Measurements from ENCODE around the gene OR2AG2. TPM values are rescaled to one million over a fixed set of nuclear protein-coding genes. Genes with fewer than 3 reads are reported as not detected.
A peak's percentile ranks its signal among the peaks of the same experiment; 100 is the strongest.

Gene OR2AG2
- total RNA-seq, 3 donors from 2014 or later (not counting 1 experiment from before 2014, with no cell fraction given): not detected

DNA sequence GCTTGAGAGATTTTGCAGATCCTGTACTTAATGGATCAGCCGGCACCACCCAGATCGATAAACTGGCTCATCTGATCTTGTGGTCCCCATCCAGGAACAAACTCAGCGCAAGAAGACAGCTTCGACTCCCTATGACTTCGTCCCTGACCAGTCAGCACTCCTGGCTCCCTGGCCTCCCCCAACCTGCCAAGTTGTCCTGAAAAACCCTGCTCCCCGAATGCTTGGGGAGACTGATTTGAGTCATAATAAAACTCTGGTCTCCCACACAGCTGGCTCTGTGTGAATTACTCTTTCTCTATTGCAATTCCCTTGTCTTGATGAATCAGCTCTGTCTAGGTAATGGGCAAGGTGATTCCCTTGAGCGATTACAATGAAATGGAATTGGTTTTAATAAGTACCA, 29.5 kb downstream of the OR2AG2 start:
- Histone ChIP-seq H3K9me3 (ENCODE audit: control insufficient read depth, insufficient read depth, low read length) (no peaks in the 10 kb centered on the region), H3K4me1 (ENCODE audit: control insufficient read depth, insufficient read depth, low read length) (peaks cover 23% of the 10 kb centered on the region), H3K27ac (ENCODE audit: low read length) (peak overlapping the region; percentile 91), H3K27me3 (ENCODE audit: control insufficient read depth, insufficient read depth, low read length) (no peaks in the 10 kb centered on the region), H3K36me3 (ENCODE audit: control insufficient read depth, insufficient read depth, low read length) (peaks cover 17% of the 10 kb centered on the region), H3K4me3 (ENCODE audit: low read length) (peak overlapping the region; percentile 17)
- intact Hi-C loops (cut with micrococcal nuclease): loop anchor here (10.0 kb wide), 1 partner anchor 137 kb away; the partner anchor contains the start of genes ILK and RRP8
- Mint-ChIP-seq H3K9me3 (no peaks in the 10 kb centered on the region), H3K27me3 (ENCODE audit: low read depth in 2 of 2) (no peaks in the 10 kb centered on the region), H3K36me3 (no peaks in the 10 kb centered on the region), H3K4me1 (peaks cover 26 to 29% of the 10 kb centered on the region in 2 donors), H3K27ac (no peak overlapping the region), H3K4me3 (no peak overlapping the region)
- TF ChIP-seq, protein P1, sequence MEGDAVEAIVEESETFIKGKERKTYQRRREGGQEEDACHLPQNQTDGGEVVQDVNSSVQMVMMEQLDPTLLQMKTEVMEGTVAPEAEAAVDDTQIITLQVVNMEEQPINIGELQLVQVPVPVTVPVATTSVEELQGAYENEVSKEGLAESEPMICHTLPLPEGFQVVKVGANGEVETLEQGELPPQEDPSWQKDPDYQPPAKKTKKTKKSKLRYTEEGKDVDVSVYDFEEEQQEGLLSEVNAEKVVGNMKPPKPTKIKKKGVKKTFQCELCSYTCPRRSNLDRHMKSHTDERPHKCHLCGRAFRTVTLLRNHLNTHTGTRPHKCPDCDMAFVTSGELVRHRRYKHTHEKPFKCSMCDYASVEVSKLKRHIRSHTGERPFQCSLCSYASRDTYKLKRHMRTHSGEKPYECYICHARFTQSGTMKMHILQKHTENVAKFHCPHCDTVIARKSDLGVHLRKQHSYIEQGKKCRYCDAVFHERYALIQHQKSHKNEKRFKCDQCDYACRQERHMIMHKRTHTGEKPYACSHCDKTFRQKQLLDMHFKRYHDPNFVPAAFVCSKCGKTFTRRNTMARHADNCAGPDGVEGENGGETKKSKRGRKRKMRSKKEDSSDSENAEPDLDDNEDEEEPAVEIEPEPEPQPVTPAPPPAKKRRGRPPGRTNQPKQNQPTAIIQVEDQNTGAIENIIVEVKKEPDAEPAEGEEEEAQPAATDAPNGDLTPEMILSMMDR (IDR thresholded peaks at IDR 0.05): no peak
- no peak for DNase-seq
- no peak for ATAC-seq
- 68% methylated on average over 7 of the region's 7 CpGs for WGBS (ENCODE audit: insufficient coverage)

DNA sequence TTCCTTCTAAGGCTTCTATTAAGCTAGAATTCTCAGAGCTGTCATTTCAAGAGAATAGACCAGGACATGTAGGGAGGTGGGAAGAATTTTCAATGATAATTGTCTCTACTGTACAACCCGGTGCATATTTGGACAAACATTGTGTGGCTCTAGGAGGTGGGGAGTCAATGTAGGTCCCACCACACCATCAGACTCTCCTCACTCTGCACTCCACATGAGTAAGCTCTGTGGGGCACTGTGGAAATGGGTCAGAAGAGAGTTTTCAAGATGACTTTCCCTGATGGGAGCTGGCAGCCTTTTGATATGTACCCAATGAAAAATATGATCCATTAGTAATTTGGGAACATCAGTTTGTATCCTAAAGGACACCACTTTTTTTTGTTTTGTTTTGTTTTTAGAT, 33.2 kb downstream of the OR2AG2 start:
- WGBS (ENCODE audit: insufficient coverage): 80% methylated on average over 1 of the region's 1 CpG
- ATAC-seq: no peak
- H3K9me3 ChIP-seq (ENCODE audit: control insufficient read depth, insufficient read depth, low read length): no peaks in the 10 kb centered on the region
- no peaks in the 10 kb centered on the region for H3K27me3 ChIP-seq (ENCODE audit: control insufficient read depth, insufficient read depth, low read length)
- peak overlapping the region; percentile 28 for H3K27ac ChIP-seq (ENCODE audit: low read length)
- no peak overlapping the region for H3K4me3 Mint-ChIP-seq
- H3K4me1 ChIP-seq (ENCODE audit: control insufficient read depth, insufficient read depth, low read length): peaks cover 32% of the 10 kb centered on the region
- no peaks in the 10 kb centered on the region for H3K9me3 Mint-ChIP-seq
- TF ChIP-seq, protein P1 (IDR thresholded peaks at IDR 0.05): no peak
- no peaks in the 10 kb centered on the region for H3K27me3 Mint-ChIP-seq (ENCODE audit: low read depth in 2 of 2)
- H3K4me1 Mint-ChIP-seq: peaks cover 62 to 64% of the 10 kb centered on the region in 2 donors
- peaks cover 32% of the 10 kb centered on the region for H3K36me3 ChIP-seq (ENCODE audit: control insufficient read depth, insufficient read depth, low read length)
- no peak overlapping the region for H3K4me3 ChIP-seq (ENCODE audit: low read length)
- no peaks in the 10 kb centered on the region for H3K36me3 Mint-ChIP-seq
- peak overlapping the region; percentile 91 to 92 for H3K27ac Mint-ChIP-seq
- no peak for DNase-seq
- intact Hi-C loops (cut with micrococcal nuclease): loop anchor here (1.0 kb wide), 1 partner anchor 19 kb away; no protein-coding TSS in a partner anchor

DNA sequence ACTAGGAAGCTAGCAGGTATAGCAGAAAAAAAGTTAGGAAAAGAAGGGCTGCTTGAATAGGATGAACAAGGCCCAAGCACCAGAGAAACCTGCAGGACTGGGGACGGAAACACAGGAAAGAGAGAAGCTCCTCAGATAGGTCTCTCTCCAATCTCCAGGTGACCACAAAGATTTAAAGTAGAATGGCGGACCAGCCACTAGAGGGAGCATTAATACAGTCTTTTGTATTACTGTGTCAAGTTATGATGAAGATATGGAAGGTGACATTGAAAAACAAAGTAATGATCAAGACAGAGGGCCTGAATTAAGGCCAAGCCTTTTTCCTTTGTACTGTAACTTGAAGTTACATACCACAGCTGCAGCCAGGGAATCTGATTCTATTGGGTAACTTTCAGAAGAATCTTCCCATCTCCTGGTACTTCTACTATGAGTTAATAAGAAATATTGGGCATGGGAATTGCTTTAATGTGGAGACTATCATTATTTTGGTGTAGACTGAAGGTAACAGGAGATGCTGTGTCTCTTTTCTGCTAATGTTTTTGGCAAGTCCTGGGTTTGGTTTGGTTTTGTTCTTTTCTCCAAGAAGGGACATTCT, 33.8 kb downstream of the OR2AG2 start:
- peak; percentile 79 to 88 (median 81) for ATAC-seq
- WGBS (ENCODE audit: insufficient coverage): 5% methylated on average over 2 of the region's 2 CpGs
- peaks cover 38% of the 10 kb centered on the region for H3K36me3 ChIP-seq (ENCODE audit: control insufficient read depth, insufficient read depth, low read length)
- peak overlapping the region; percentile 91 to 92 for H3K27ac Mint-ChIP-seq
- H3K27me3 ChIP-seq (ENCODE audit: control insufficient read depth, insufficient read depth, low read length): no peaks in the 10 kb centered on the region
- peak overlapping the region; percentile 39 for H3K4me3 Mint-ChIP-seq
- intact Hi-C loops (cut with micrococcal nuclease): loop anchor here (1.0 kb wide), 1 partner anchor 19 kb away; no protein-coding TSS in a partner anchor
- H3K4me1 ChIP-seq (ENCODE audit: control insufficient read depth, insufficient read depth, low read length): peaks cover 32% of the 10 kb centered on the region
- TF ChIP-seq, protein P1 (IDR thresholded peaks at IDR 0.05): peak; percentile 79
- H3K36me3 Mint-ChIP-seq: no peaks in the 10 kb centered on the region
- H3K4me3 ChIP-seq (ENCODE audit: low read length): no peak overlapping the region
- peaks cover 68 to 70% of the 10 kb centered on the region in 2 donors for H3K4me1 Mint-ChIP-seq
- no peaks in the 10 kb centered on the region for H3K9me3 ChIP-seq (ENCODE audit: control insufficient read depth, insufficient read depth, low read length)
- DNase-seq: peak; percentile 39 to 88
- H3K9me3 Mint-ChIP-seq: no peaks in the 10 kb centered on the region
- H3K27me3 Mint-ChIP-seq (ENCODE audit: low read depth in 2 of 2): no peaks in the 10 kb centered on the region
- H3K27ac ChIP-seq (ENCODE audit: low read length): peak overlapping the region; percentile 0
